HG02938 (cell line): ENCODE measurements around the gene ANK3.

ENCODE experiments used
- ATAC-seq: cut with Tn5 transposase; IDR thresholded peaks from one replicate; pipeline ENCODE4 v1.9.1; 2021; ENCODE audit warnings: mild to moderate bottlenecking, moderate library complexity; ENCODE audit not compliant: unreplicated experiment

Gene ANK3

DNA sequence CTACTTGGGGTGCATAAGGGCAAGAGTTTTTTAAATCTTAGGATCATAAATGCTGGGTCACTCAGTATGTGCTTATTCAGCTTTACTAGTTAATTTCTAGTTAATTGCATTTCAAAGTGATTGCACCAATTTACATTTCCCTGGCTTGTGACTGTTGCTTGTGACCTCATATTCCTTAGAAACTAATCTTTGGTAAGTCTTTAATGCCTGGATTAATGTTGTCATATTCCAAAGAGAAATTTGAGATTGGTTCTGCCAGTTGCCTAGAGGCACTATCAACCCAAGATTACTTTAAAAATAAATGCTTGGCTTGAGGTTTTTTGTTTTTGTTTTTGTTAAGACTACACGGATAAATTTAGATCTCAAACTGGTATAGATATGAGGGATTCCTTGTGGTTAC, 103.1 kb downstream of the ANK3 start:
- ATAC-seq: no peak

DNA sequence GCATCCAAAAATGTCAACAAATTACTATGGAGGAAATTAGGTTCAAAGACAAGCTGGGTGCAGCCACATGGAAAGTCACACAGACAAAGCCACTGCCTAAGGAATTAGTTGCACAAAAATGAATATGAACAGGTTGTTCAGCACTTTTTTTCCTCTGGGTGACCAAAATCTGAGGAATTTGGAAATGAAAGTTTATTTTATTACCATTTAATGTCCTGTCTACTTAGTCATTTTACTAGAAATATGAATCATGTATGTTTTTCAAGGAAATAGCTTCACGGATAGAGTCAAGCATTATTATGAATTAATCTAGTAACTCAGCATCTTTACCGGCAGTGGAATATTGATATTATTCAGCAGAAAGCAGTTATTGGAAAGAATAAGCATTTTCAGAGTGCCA, 106.3 kb downstream of the ANK3 start:
- no peak for ATAC-seq

DNA sequence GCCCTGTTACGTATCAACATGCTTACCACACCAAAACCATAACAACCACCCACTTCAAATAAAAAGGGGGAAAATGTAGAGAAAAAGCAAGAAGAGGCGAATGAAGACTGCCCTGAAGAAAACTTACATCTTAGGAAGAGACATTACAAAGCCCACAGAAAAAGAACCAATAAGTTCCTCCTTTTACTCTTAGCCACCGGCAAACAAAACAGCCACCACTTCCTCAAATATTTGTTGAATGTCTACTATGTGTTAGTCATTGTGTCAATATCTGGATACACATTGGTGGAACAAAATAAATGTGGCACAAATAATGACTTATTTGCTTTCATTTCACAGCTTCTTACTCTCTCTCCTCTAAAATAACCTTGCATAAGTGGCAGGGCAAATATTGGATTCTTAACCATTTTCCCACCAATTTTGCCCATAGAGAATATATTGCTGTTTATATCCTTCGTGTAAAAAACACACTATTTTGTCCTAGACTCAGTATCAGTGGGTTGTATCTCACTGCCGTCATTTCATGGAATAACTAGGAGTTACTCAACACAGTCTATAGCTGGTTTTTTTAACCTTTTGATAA, 106.8 kb downstream of the ANK3 start:
- ATAC-seq: no peak

DNA sequence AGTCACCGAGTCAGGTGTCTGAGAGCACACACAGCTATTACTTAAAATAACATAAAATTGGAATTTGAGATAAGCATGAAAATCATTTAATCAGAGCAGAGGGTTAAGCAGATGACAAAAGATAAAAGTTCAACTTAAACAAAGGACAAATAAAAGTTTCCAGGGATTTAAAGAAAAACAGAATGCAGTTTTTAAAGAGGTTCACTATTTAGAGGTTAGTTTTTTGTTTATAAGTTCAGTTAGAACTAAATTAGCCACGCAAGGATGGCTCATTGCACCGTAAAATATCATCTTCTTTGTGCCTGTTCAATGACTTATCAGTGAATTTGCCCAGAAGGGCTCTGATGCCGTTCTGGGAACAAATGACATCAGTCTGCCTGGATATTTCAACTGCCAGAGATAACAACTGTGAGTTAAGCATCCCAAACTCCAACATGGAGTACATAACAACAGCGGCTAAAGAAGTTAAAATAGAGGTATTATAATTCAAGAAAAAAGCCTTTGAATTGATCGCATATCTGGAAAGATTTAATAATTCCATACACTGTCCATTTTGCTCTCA, 107.8 kb downstream of the ANK3 start:
- ATAC-seq: no peak

DNA sequence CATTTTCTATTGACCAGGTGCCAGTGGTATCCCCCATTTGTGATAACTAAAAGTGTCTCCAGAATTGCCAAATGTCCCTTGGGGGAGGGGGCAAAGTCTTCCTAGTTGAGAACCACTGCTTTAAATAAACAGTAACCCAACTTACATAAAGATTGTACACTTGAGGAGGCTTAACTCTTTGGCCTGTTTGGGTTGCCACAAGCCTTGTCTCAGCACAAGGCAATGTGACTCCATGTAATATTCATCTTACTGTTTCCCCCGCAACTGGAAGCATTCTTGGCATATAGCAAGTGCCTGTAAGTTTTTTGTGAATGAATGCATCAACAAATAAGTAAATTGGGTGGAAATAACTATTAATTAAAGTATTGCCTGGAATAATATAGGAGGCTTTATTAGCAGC, 108.3 kb downstream of the ANK3 start:
- no peak for ATAC-seq

DNA sequence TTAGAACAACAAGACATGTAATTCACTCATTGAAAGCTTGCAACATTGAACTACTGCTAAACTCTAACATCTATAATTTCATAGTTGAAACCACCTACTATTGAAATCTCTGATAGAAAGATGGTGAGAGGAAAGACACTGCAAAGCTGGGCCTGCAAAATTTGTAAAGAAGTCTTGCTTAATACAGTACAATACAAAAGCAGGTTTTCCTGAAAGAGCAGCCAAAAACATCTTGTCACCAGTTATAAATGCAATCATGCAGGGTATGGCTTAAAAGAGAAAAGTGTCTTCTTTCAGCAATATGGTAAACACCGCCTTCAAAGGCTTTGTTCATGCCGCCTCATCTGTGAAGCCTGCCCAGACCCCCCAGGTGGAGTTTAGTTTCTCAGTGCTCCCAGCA, 109.2 kb downstream of the ANK3 start:
- no peak for ATAC-seq

DNA sequence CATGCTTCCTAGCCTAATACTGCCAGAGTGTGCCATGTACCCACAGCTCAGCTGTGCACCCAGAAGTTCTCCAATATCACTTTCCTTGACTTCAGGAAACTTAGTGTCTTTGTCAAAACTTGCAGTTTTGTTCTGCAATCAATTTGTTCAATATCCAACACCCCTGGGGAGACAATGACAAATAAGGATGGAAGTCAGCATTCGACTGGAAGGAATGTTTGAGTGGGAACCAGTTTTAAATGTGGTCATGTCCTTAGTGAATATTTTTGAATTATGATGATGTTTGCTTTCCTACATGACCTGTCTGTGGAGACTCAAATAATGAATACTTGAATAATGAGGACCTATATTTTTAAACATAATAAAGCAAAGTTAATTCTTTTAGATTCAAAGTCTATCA, 112.0 kb downstream of the ANK3 start:
- no peak for ATAC-seq

DNA sequence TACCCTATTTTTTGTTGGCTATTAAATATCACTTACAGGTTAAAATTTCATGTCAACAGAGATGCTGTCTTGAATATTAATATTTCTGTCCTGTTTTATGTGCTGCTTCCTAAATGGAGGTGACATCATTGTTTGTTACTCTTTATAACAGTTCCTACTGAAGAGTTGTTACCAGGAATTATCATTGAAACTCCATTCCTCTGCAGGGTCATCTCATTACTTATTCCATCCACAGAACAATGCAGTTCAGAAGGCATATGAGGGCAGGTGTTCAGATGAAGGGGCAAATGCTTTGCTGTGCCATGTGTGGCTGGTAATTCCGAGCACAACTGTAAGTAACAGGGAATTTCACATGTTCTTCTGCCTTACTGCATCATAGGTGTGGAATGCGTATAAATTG, 113.4 kb downstream of the ANK3 start:
- no peak for ATAC-seq

DNA sequence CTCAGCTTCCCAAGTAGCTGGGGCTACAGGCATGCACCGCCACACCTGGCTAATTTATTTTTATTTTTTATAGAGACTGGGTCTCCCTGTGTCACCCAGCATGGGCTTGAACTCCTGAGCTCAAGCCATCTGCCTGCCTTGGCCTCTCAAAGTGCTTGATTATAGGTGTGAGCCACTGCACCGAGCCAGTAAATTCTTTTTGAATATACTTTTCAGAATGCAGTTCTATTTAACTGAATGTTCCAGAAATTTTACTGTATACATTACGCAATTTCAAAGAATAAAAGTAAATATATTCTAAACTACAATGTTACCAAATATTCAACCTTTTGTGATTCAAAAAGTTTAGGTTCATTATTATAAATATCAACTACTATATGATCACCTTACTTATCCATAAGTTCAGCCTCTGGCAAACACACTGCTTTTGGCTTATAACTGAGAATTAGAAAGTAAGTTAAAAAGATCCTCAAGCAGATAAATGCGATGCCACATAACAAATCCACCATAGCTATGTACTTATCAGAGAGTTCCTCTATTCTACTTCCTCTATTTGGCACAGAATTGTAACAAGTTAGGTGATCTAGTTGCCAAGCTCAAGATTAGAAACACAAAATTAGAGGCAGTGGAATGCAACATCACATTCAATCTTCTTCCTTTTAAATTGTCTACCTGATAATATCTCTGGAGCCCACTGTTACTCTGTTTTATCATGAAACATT, 118.2 kb downstream of the ANK3 start:
- ATAC-seq: no peak

DNA sequence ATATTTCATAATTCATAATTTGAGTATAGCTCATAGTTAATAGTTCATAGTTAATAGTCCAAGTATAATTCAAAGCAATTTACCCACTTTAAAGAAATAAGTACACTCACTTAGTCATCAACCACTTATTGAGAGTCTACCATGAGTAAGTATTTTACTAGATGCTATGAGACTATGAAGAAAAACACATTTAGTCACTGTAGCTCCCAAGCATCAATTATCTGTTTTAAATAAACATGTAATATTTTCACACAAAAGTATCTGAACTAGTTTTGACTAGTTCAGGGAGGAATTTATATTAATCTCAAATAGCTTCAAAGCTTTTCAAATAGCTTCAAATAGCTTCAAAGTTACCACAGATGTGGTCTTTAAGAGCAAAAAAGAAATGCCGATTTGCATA, 119.2 kb downstream of the ANK3 start:
- no peak for ATAC-seq

DNA sequence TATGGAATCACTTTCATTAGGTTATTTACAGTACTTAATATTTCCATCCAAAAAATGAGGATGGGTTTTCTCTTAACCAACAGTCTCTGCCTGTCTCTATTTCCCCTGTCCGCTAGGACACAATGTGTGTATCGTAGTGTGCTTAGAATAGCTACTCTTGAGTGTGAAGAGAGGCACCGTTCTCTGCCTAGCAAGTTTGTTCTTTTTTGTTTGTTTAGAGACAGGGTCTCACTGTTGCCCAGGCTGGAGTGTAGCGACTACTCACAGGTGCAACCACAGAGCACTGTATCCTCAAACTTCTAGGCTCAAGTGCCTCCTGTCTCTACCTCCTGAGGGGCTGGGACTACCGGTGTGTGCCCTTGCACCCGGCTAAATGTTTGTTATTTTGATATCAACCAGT, 121.9 kb downstream of the ANK3 start:
- ATAC-seq: no peak

DNA sequence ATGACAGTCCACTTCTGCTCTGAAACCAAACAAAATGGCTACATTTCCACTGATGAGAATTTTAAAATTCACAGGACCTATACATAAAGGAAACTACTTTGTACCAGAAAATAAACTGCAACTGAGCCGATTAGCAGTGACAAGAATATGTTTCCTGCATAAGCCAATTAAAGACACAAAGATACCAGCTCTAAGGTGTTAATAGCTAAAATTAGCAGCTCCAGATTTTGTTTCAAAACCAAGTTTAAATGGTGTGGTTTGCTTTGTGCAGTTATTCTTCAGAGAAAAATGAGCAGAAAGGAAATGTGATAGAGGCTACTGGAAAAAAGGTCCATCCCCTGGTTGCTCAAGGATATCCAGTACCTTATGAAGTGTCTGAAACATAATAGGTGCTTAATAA, 123.2 kb downstream of the ANK3 start:
- ATAC-seq: no peak

DNA sequence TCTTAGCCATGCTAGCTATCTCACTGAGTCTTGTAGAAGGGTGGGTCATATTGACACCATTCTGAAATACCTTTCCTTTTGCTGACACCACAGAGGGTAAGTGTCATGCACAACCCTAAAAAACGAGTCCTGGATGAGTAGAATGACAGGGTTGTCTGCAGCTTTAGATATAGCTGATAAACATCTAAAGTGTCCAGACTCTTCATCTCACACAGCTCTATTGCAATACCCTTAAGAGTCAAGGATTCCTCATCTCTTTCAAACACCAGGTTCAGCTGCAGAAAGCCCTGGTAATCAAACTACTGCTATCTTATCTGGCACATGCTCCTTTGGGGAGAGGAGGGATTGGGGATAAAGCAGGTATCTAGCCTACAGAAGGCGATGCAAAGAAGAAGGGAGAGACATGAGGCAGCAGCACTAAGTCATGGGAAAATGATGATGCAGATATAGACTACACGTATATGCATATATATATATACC, 127.0 kb downstream of the ANK3 start:
- no peak for ATAC-seq

DNA sequence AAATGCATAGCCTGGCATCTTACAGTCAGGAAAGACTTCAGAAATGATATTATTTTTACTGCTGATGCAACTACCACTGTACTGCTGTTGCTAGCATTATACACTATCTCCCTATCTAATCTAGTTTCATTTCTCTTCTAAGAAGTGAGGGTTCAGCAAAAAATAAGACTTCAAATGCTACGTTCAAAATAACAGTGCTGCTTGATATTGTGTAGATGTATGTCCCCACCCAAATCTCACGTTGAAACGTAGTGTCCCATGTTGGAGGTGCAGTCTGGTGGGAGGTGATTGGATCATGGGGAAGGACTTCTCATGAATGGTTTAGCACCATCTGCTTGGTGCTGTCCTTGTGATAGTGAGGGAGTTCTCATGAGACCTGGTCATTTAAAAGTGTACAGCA, 129.4 kb downstream of the ANK3 start:
- no peak for ATAC-seq

DNA sequence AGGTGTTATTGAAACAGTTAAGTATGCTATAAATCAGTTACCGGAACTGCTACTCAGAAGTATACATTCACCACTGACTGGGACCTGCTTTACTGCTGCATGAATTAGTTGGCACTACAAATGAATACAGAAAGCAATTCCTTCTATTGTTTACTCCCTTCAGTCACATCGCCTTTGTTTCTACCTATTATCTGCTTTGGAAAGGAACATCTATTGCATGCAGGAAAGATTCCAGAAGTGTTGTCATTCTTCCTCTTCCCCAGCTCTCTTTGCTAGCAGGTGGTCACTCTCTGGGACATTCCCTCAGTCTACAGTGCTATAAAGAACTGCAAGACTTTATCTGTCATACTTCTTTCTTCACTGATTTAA, 131.3 kb downstream of the ANK3 start:
- no peak for ATAC-seq

DNA sequence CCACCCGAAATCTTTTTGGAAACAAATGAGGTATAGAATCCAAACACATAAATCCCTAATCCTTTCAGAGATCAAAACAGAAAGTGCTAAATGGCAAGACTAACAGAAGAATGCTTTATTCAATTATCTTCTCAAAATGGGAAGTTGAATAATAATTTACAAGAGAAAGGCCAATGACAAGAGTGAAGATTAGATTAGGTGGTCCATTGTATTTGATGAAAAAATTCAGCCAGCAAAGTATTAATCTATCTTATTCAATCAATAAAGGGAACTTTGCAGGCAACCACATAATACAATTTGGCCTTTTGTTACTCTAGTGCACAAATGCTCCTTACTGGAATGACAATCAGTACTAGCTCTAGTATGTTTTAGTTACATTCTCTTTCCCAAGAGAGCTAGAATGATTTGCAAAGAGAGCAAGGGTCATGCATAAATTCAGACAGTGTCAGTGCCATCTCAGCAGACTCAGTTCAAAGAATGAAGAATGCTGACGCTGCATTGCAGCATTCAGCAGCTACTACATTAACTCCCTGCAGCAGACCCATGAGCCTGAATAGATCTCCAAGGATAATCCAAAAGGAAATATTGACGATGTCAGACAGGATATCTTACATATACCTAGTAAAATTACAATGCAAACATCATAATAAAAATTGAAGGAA, 131.8 kb downstream of the ANK3 start:
- no peak for ATAC-seq

DNA sequence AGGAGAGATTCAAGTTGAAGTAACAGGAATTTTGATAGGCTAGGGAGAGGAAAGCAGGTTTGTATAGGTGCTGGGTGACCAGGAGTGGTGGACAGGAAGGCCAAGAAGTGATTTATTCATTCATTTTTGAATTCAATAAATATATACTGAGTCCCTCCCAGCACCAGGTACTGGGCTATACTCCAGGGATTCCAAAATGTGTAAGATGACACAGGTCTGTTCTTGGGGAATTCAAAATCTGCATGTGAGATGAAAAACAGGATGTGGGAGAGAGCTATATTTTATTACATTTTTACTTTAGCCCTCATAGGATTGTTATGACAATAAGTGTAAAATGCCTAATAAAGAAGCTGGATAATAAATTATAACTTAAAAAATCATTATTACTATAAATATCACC, 134.9 kb downstream of the ANK3 start:
- ATAC-seq: no peak

DNA sequence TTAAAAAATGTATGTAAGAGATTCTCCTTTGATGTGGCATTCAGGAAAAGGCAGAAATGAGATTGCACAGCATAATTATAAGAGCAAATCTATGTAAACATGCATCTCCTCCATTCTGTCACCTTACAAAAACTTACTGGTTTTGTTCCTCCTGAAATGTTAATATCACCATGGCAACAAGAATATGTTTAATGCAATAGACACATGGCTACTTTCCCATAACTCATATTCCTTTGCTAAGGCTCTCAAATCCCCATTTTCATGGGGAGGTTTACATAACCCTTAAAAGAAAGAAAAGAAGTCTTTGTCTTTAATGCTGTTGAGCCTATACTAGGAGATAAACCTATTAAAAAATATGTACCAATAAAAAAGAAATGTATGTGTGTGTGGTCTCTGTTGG, 136.2 kb downstream of the ANK3 start:
- no peak for ATAC-seq

DNA sequence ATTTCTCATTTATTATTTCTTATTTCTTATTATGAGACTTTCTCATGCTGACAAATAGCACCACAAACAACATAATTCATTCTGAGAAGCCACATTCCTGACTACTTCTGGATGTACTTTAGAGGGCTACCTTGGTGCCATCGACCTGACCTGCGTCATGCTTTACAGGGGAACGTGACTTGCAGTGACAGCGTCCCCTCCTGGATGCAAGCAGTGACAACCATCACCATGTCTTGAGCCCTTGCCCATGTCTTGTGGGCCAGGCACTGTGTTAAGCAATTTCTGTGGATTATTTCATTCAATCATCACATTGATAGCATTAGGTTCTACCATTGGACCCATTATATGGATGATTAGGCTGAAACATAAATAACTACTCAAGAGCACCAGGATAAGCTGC, 137.0 kb downstream of the ANK3 start:
- no peak for ATAC-seq

DNA sequence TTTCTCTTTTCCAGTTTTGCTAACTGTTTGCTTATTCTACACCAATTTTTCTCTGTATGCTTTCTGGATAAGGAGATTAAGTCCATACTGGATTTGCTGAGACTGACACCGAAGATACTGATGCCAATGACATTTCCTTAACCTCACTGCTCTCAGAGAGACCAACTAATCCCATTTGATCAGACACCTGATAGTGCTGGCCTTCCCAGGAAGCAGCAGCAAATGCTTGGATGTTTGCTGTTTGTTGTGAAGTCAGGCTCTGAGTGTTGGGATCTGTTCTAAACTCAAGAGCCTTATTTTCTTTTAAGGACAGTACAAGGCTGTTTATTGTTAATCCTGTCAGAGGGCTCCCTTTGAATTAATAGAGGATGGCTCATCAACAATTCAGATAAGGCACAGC, 143.3 kb downstream of the ANK3 start:
- ATAC-seq: no peak

DNA sequence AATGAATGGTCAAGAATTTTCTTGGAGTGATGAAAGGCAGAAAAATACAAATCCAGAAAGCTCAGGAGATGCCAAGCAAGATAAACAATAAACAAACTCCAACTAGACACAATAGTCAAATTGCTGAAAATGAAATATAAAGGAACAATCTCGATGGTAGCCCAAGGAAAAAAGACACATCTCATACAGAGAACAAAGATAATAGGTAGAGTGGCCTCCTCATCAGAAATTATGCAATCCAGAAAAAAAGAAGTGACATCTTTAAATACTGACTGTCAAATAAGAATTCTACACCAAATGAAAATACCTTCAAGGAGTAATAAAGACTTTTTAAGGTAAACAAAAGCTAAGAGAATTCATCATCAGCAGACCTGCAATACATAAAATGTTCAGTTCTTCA, 150.4 kb downstream of the ANK3 start:
- no peak for ATAC-seq

DNA sequence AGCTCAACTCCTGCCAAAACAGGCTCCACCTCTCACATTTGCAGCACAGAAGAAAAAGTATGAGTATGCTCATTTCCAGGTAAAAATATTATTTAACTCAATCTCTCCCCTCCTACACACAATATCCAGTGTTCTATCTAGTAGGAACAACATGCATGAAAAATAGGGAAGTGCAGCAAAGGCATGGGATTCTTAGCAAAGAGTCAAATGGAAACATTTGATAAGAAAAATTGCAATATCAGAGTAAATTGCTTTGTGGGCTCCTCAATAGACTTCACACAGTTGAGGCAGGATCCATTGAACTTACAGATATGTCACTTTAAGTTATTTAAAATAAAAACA, 150.9 kb downstream of the ANK3 start:
- ATAC-seq: no peak
